ENCODE data around the gene CSF3R. TPM values are rescaled to one million over a fixed set of nuclear protein-coding genes. Genes with fewer than 3 reads are reported as not detected.

Gene CSF3R
- 728 TPM for total RNA-seq (2013)
- polyA plus RNA-seq = 1,000 to 10,000 TPM in 1 of 3 donors, 100 to 1,000 TPM in 2; 270 to 1,537 (median 447) TPM
- polyA minus RNA-seq = 505 and 591 TPM in 2 replicates
- total RNA-seq = 264 to 993 (median 653) reads per million in 11 experiments

GRCh38 chr1:36482724-36483388 lies at the start of gene CSF3R:
Gene CSF3R, minus strand, starts transcription at chr1:36482913. Its CDS starts 3,417 bp downstream, at chr1:36479496.
- Histone ChIP-seq H4K20me1 (ENCODE audit: insufficient read depth, low read length) (peaks cover 32% of the 10 kb centered on the region), H3K4me3 (replicated peaks in 1 of 3; ENCODE audit: low read depth in 2 of 3, low read length in 3 of 3) (peak within 1 kb of the TSS; percentile 64 to 98 (median 82)), H3K27me3 (ENCODE audit: control insufficient read depth in 2 of 2, insufficient read depth in 2 of 2, low read length in 2 of 2) (no peaks in the 10 kb centered on the region), H3K79me2 (ENCODE audit: insufficient read depth, low read length) (peaks cover 50% of the 10 kb centered on the region), H3K36me3 (replicated peaks in 1 of 2; ENCODE audit: control insufficient read depth in 1 of 2, insufficient read depth in 2 of 2, low read length in 2 of 2) (peaks cover 28 to 34% of the 10 kb centered on the region in 2 donors), H3K9ac (ENCODE audit: insufficient read depth, low read length, poor library complexity, severe bottlenecking) (peak within 1 kb of the TSS; percentile 92), H3K9me3 (replicated peaks in 1 of 2; ENCODE audit: control insufficient read depth in 1 of 2, insufficient read depth in 1 of 2, low read length in 2 of 2) (no peaks in the 10 kb centered on the region), H3K4me2 (replicated peaks; ENCODE audit: extremely low read depth, low read length, poor library complexity, severe bottlenecking) (peak within 1 kb of the TSS; percentile 89), H3K4me1 (ENCODE audit: control insufficient read depth in 1 of 2, insufficient read depth in 2 of 2, low read length in 2 of 2) (peaks cover 81 to 93% of the 10 kb centered on the region in 2 donors), H2AFZ (ENCODE audit: insufficient read depth, low read depth, low read length, poor library complexity, severe bottlenecking) (peak within 1 kb of the TSS; percentile 90), H3K27ac (ENCODE audit: low read depth in 1 of 2, low read length in 2 of 2) (peak within 1 kb of the TSS; percentile 92 to 98)
- Mint-ChIP-seq H3K4me1 (peaks cover 87% of the 10 kb centered on the region), H3K27ac (peak within 1 kb of the TSS; percentile 91 to 97 (median 96)), H3K9me3 (peaks cover 0 to 2% (median 0%) of the 10 kb centered on the region in 7 donors), H3K36me3 (peaks cover 33 to 47% of the 10 kb centered on the region in 2 donors), H3K4me3 (peak within 1 kb of the TSS; percentile 98 to 100), H3K27me3 (ENCODE audit: low read depth in 3 of 3) (peaks cover 0 to 3% (median 0%) of the 10 kb centered on the region in 3 donors)
- 0% methylated on average over 7 of the region's 13 CpGs for WGBS (ENCODE audit: insufficient coverage)
- peak; percentile 70 to 84 (median 79) for DNase-seq
- no peak for TF ChIP-seq CTCF (IDR thresholded peaks at IDR 0.05)
- intact Hi-C loops (cut with micrococcal nuclease) = no loop called here

GRCh38 chr1:36531833-36532232 lies 49.1 kb upstream of the CSF3R start:
- no peak overlapping the region for H3K4me3 ChIP-seq (replicated peaks in 1 of 3; ENCODE audit: low read depth in 2 of 3, low read length in 3 of 3)
- no peaks in the 10 kb centered on the region for H3K4me1 Mint-ChIP-seq
- no peak overlapping the region for H3K27ac ChIP-seq (ENCODE audit: low read depth in 1 of 2, low read length in 2 of 2)
- H3K4me2 ChIP-seq (replicated peaks; ENCODE audit: extremely low read depth, low read length, poor library complexity, severe bottlenecking) = no peak overlapping the region
- H2AFZ ChIP-seq (ENCODE audit: insufficient read depth, low read depth, low read length, poor library complexity, severe bottlenecking) = no peak overlapping the region
- no peaks in the 10 kb centered on the region for H3K27me3 ChIP-seq (ENCODE audit: control insufficient read depth in 2 of 2, insufficient read depth in 2 of 2, low read length in 2 of 2)
- H3K9me3 Mint-ChIP-seq = peaks cover 0 to 5% (median 0%) of the 10 kb centered on the region in 7 donors
- 60% methylated on average over 1 of the region's 3 CpGs for WGBS (ENCODE audit: insufficient coverage)
- H3K4me3 Mint-ChIP-seq = no peak overlapping the region
- no peaks in the 10 kb centered on the region for H4K20me1 ChIP-seq (ENCODE audit: insufficient read depth, low read length)
- no peaks in the 10 kb centered on the region for H3K36me3 ChIP-seq (replicated peaks in 1 of 2; ENCODE audit: control insufficient read depth in 1 of 2, insufficient read depth in 2 of 2, low read length in 2 of 2)
- no peak for DNase-seq
- no peaks in the 10 kb centered on the region for H3K4me1 ChIP-seq (ENCODE audit: control insufficient read depth in 1 of 2, insufficient read depth in 2 of 2, low read length in 2 of 2)
- TF ChIP-seq CTCF (IDR thresholded peaks at IDR 0.05) = no peak
- H3K27me3 Mint-ChIP-seq (ENCODE audit: low read depth in 3 of 3) = peaks cover 0 to 17% (median 13%) of the 10 kb centered on the region in 3 donors
- intact Hi-C loops (cut with micrococcal nuclease) = no loop called here
- no peak overlapping the region for H3K27ac Mint-ChIP-seq
- no peak overlapping the region for H3K9ac ChIP-seq (ENCODE audit: insufficient read depth, low read length, poor library complexity, severe bottlenecking)
- H3K36me3 Mint-ChIP-seq = no peaks in the 10 kb centered on the region
- H3K79me2 ChIP-seq (ENCODE audit: insufficient read depth, low read length) = no peaks in the 10 kb centered on the region
- no peaks in the 10 kb centered on the region for H3K9me3 ChIP-seq (replicated peaks in 1 of 2; ENCODE audit: control insufficient read depth in 1 of 2, insufficient read depth in 1 of 2, low read length in 2 of 2)
